GM13976 (cell line): ENCODE results near the gene ZDHHC20.
"Not testable (repeated sequence)": the region's sequence is repeated elsewhere in the genome, so short reads cannot be mapped to it uniquely, and the experiment has no call there.

Source experiments
- DNase-seq: peaks from one replicate; pipeline ENCODE4 v3.0.0; 2012; ENCODE audit warnings: low spot score
- in situ Hi-C: fragments of 300-500 bp; cut with MboI; formaldehyde crosslinking; loops from one replicate; pipeline ENCODE4 v1.12.0; 2022; ENCODE audit warnings: low sequenced_read_pairs, mixed read lengths, inconsistent platforms; ENCODE audit not compliant: unreplicated experiment
- TF ChIP-seq, protein P1 (sequence below): IDR thresholded peaks from 2 replicates; pipeline ENCODE4 v1.5.1; 2012; ENCODE audit warnings: borderline replicate concordance, mild to moderate bottlenecking; ENCODE audit not compliant: insufficient read depth; ENCODE audit errors: extremely low read depth, missing control alignments, control extremely low read depth

ZDHHC20 gene

DNA sequence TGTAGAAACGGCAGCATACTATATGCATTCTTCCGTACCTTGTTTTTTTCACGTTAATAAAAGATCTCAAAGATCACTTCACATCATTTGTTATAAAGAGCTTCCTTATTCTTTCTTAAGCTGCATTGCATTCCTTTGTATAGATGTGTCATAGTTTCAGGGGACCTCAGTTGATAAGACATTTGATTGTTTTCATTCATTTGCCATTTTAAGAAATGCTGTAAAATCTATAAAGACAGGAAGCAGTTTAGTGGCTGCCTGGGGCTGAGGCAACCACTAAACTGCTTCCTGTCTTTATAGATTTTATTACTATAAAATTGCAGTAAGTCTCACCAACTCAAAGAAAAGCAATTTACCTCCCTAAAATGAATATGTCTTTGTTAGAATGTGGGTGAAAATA lies 59.4 kb downstream of the ZDHHC20 start:
- DNase-seq: no peak
- TF ChIP-seq, protein P1, sequence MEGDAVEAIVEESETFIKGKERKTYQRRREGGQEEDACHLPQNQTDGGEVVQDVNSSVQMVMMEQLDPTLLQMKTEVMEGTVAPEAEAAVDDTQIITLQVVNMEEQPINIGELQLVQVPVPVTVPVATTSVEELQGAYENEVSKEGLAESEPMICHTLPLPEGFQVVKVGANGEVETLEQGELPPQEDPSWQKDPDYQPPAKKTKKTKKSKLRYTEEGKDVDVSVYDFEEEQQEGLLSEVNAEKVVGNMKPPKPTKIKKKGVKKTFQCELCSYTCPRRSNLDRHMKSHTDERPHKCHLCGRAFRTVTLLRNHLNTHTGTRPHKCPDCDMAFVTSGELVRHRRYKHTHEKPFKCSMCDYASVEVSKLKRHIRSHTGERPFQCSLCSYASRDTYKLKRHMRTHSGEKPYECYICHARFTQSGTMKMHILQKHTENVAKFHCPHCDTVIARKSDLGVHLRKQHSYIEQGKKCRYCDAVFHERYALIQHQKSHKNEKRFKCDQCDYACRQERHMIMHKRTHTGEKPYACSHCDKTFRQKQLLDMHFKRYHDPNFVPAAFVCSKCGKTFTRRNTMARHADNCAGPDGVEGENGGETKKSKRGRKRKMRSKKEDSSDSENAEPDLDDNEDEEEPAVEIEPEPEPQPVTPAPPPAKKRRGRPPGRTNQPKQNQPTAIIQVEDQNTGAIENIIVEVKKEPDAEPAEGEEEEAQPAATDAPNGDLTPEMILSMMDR: no peak
- in situ Hi-C loops: no loop called here

DNA sequence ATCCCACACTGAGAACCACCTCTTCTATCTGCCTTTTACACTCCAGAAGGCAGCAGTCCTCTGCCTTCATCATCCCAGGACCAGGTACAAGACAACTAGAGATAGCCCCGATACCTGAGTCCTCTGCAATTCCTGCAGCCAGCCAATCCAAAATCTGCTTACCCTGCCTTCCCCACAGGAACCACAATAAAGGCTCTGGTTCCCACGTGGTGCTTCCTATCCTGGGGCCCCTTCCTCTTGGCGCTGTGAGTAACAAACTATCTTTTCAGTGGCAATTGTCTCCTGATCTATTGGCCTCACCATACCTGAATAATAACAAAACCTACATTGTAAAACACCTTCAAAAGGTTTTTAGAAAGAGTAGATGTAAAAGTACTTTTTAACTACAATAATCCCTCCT lies 63.1 kb downstream of the ZDHHC20 start:
- TF ChIP-seq, protein P1: no peak

GRCh38 chr13:21389124-21389523 lies 70.0 kb downstream of the ZDHHC20 start:
- TF ChIP-seq, protein P1: no peak
- in situ Hi-C loops: no loop called here
- no peak for DNase-seq

More for the DNA sequence above, 63.1 kb downstream of the ZDHHC20 start:
- in situ Hi-C loops: no loop called here
- DNase-seq: no peak

GRCh38 chr13:21385710-21386109 lies 73.4 kb downstream of the ZDHHC20 start:
- no peak for DNase-seq
- TF ChIP-seq, protein P1: no peak
- in situ Hi-C loops: no loop called here

- DNase-seq: no peak
- in situ Hi-C loops: no loop called here
- TF ChIP-seq, protein P1: no peak
Measured at GRCh38 chr13:21383090-21383489, 76.0 kb downstream of the ZDHHC20 start.

DNA sequence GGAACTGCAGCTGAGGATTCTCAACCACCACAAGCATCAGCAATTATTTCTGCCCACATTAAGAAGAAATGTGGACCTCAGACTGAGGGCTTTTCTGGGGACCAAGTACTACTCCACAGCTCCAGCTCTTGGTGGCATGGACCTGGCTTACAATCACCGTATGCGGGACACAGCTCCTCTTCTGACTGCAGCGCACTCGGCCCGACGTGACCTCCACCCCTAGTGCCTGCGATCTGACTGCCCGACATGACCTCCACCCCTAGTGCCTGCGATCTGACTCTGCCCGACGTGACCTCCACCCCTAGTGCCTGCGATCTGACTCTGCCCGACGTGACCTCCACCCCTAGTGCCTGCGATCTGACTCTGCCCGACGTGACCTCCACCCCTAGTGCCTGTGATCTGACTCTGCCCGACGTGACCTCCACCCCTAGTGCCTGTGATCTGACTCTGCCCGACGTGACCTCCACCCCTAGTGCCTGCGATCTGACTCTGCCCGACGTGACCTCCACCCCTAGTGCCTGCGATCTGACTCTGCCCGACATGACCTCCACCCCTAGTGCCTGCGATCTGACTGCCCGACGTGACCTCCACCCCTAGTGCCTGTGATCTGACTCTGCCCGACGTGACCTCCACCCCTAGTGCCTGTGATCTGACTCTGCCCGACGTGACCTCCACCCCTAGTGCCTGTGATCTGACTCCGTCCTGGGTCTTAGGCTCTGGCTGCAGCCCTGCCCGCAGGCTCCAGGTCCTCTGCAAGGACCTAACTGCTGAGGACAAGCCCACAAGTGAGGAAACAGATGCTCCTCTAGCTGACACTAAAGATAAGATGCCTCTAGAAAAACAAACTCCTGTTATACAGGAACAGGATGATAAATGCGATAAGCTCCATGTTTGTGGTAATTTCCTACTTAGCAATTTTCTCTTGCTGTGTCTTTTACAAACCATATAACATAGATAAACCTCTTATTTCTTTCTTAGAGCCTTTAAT lies 81.8 kb downstream of the ZDHHC20 start:
- in situ Hi-C loops, DNase-seq: not testable (repeated sequence)

DNA sequence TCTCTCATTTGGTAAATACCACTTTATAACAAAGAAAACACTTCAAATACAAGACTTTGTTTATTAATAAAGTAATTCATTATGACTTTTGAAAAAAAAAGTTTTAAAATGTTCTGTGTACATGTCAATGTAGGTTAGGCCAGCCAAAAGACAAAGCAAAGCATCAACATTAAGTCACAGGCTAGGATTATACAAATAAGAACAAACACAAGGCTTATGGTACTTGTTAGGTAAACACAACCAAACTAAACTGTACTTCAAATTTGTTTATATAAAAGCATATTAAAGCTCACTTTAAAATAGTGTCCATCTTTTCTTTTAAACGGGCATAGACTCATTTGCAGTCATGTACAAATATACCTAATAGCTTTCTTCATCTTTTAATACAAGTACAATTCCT lies 86.6 kb downstream of the ZDHHC20 start:
- TF ChIP-seq, protein P1: no peak
- in situ Hi-C loops: no loop called here
- DNase-seq: no peak
